T-cell (primary cell): Measurements from ENCODE around the gene ACAA2. TPM values are rescaled to one million over a fixed set of nuclear protein-coding genes. Genes with fewer than 3 reads are reported as not detected.

Experiments used
- ATAC-seq, 4 experiments: fragments of 200-7000 bp in 3 of 4; fragments of 150-1000 bp in 1 of 4; cut with Tn5 transposase; replicated peaks in 1 of 4; 1 replicate in 3 of 4; 2 replicates in 1 of 4; pipeline ENCODE4 v1.10.0; 2021; ENCODE audit warnings: moderate library complexity in 3 of 4, mild to moderate bottlenecking in 2 of 4, moderate number of reproducible peaks in 1 of 4
- CTCF ChIA-PET, 2 donors: fragments of 300-600 bp; sonication (Branson Sonifier 250); formaldehyde crosslinking; loops; one replicate each; lab custom pipeline; 2022; ENCODE audit warnings: antibody characterized with exemption in 2 of 2; lab: Charles Lee
- POLR2A ChIA-PET, 2 donors: fragments of 300-600 bp; sonication (Branson Sonifier 250); formaldehyde crosslinking; loops; one replicate each; lab custom pipeline; 2022; ENCODE audit warnings: antibody characterized with exemption in 2 of 2; lab: Charles Lee
- DNase-seq, 35 experiments: peaks; one replicate each; pipeline versions ENCODE4 v3.0.0 to v3.0.0-alpha.2; 2013 to 2023
- H3K27ac ChIP-seq: one replicate; pipeline ENCODE4 v1.5.1; 2013; ENCODE audit warnings: low read length
- H3K27me3 ChIP-seq, 2 experiments: replicated peaks in 1 of 2; 1 replicate in 1 of 2; 2 replicates in 1 of 2; pipeline versions ENCODE4 v1.6.1 to v1.7.0; 2013; ENCODE audit warnings: low read length in 1 of 2, mixed read lengths in 1 of 2; ENCODE audit not compliant: control insufficient read depth in 2 of 2, insufficient read depth in 2 of 2; ENCODE audit errors: extremely low read depth in 1 of 2
- H3K36me3 ChIP-seq, 2 donors: 1 replicate in 1 of 2; 2 replicates in 1 of 2; pipeline versions ENCODE4 v1.6.1 to v1.7.0; 2013; ENCODE audit warnings: low read length in 1 of 2; ENCODE audit not compliant: control insufficient read depth in 2 of 2, insufficient read depth in 1 of 2; ENCODE audit errors: extremely low read depth in 1 of 2
- H3K4me1 ChIP-seq, 2 experiments: 1 replicate in 1 of 2; 2 replicates in 1 of 2; pipeline versions ENCODE4 v1.6.1 to v1.7.0; 2013; ENCODE audit warnings: low read length in 2 of 2, mixed read lengths in 1 of 2; ENCODE audit not compliant: insufficient read depth in 2 of 2, control insufficient read depth in 1 of 2; ENCODE audit errors: extremely low read depth in 1 of 2
- H3K4me3 ChIP-seq, 2 donors: 1 replicate in 1 of 2; 2 replicates in 1 of 2; pipeline versions ENCODE4 v1.5.1 to v1.7.0; 2013; ENCODE audit warnings: mild to moderate bottlenecking in 2 of 2, low read length in 1 of 2, moderate library complexity in 1 of 2; ENCODE audit not compliant: control insufficient read depth in 1 of 2; ENCODE audit errors: extremely low read depth in 1 of 2
- H3K9me3 ChIP-seq: 2 replicates; pipeline ENCODE4 v1.7.0; 2013
- H3K27ac Mint-ChIP-seq, 2 donors: one replicate each; pipeline ENCODE4 v1.8.0; 2020 to 2021; ENCODE audit warnings: mild to moderate bottlenecking in 2 of 2, mixed read lengths in 2 of 2
- H3K27me3 Mint-ChIP-seq, 2 donors: one replicate each; pipeline ENCODE4 v1.8.0; 2021 to 2022; ENCODE audit warnings: mixed read lengths in 2 of 2
- H3K36me3 Mint-ChIP-seq: one replicate; pipeline ENCODE4 v1.8.0; 2021; ENCODE audit warnings: mixed read lengths
- H3K4me1 Mint-ChIP-seq, 3 donors: one replicate each; pipeline ENCODE4 v1.8.0; 2020 to 2022; ENCODE audit warnings: mixed read lengths in 3 of 3, mild to moderate bottlenecking in 1 of 3
- H3K4me3 Mint-ChIP-seq, 3 donors: one replicate each; pipeline ENCODE4 v1.8.0; 2020 to 2022; ENCODE audit warnings: mild to moderate bottlenecking in 3 of 3, mixed read lengths in 3 of 3, moderate library complexity in 3 of 3
- H3K9me3 Mint-ChIP-seq, 3 donors: one replicate each; pipeline ENCODE4 v1.8.0; 2020 to 2022; ENCODE audit warnings: mixed read lengths in 3 of 3
- WGBS: methylation state at CpG from one replicate; pipeline ENCODE4 v1.1.5; 2013; ENCODE audit warnings: missing lambda C conversion rate; ENCODE audit not compliant: insufficient coverage; 5-methylcytosine and 5-hydroxymethylcytosine counted together
- total RNA-seq, 35 experiments: library from RNA in 6 of 35; stranded (reverse) in 6 of 35; fragments of 120-200 nt in 1 of 35; gene quantifications; one replicate each; pipeline versions ENCODE4 v1.2.1 to v1.2.4 and lab custom pipeline; 2013 to 2026

Gene ACAA2
- total RNA-seq, 5 donors from 2014 or later (not counting 1 experiment from before 2014, with no cell fraction given), result 20.1 to 34.1 (median 28.3) TPM

- POLR2A ChIA-PET, result interaction anchor here in 1 of 2 donors (0.5 kb wide), 1 partner anchor 333 kb away, joined by 6 read pairs; no protein-coding TSS in a partner anchor
- DNase-seq (no peak), ATAC-seq (no peak)
- H3K27ac ChIP-seq, result peak overlapping the region; percentile 70
- no peaks in the 10 kb centered on the region for H3K27me3 ChIP-seq
- no peaks in the 10 kb centered on the region for H3K9me3 ChIP-seq
- CTCF ChIA-PET, result interaction anchor here (0.6 to 1.2 kb wide), 4 partner anchors 12 to 538 kb away, joined by 3 to 9 read pairs (median 4); no protein-coding TSS in a partner anchor
- peaks cover 67 to 74% (median 73%) of the 10 kb centered on the region in 3 donors for H3K4me1 Mint-ChIP-seq
- H3K4me3 ChIP-seq, result peak overlapping the region in 1 of 2 donors; percentile 26
- no peaks in the 10 kb centered on the region for H3K27me3 Mint-ChIP-seq
- no peaks in the 10 kb centered on the region for H3K36me3 ChIP-seq
- H3K36me3 Mint-ChIP-seq, result peaks cover 5% of the 10 kb centered on the region
- H3K9me3 Mint-ChIP-seq, result no peaks in the 10 kb centered on the region
- peaks cover 26 to 49% of the 10 kb centered on the region in 2 experiments for H3K4me1 ChIP-seq
- 62% methylated on average over 4 of the region's 5 CpGs for WGBS
- peak overlapping the region; percentile 88 to 93 for H3K27ac Mint-ChIP-seq
- H3K4me3 Mint-ChIP-seq, result peak overlapping the region in 2 of 3 donors; percentile 60 to 81
These were observed 5.8 kb upstream of the ACAA2 start for GRCh38 chr18:49819071-49819662.

- no CpG with 5 or more reads among the region's 5 CpGs for WGBS
- Mint-ChIP-seq H3K27ac (peak overlapping the region; percentile 65 to 93), H3K9me3 (no peaks in the 10 kb centered on the region), H3K36me3 (peaks cover 5% of the 10 kb centered on the region), H3K4me1 (peaks cover 69 to 79% (median 73%) of the 10 kb centered on the region in 3 donors), H3K4me3 (peak overlapping the region in 1 of 3 donors; percentile 81), H3K27me3 (no peaks in the 10 kb centered on the region)
- no peak for DNase-seq
- Histone ChIP-seq H3K27me3 (no peaks in the 10 kb centered on the region), H3K9me3 (no peaks in the 10 kb centered on the region), H3K36me3 (no peaks in the 10 kb centered on the region), H3K4me1 (peaks cover 26 to 51% of the 10 kb centered on the region in 2 experiments), H3K27ac (no peak overlapping the region), H3K4me3 (no peak overlapping the region)
- no peak for ATAC-seq
- CTCF ChIA-PET, result no interaction called here
- POLR2A ChIA-PET, result no interaction called here
These were observed 4.6 kb upstream of the ACAA2 start for GRCh38 chr18:49817947-49818346.

GRCh38 chr18:49815927-49816326 lies 2.6 kb upstream of the ACAA2 start:
- H3K27me3 ChIP-seq, result no peaks in the 10 kb centered on the region

GRCh38 chr18:49814147-49814499 lies 790 bp upstream of the ACAA2 start:
- WGBS, result 0% methylated on average over 24 of the region's 24 CpGs
- H3K4me1 Mint-ChIP-seq, result peaks cover 63 to 69% (median 64%) of the 10 kb centered on the region in 3 donors
- H3K4me1 ChIP-seq, result peaks cover 15 to 40% of the 10 kb centered on the region in 2 experiments

More at GRCh38 chr18:49815927-49816326, 2.6 kb upstream of the ACAA2 start:
- WGBS, result no CpG with 5 or more reads among the region's 4 CpGs
- H3K27me3 Mint-ChIP-seq, result no peaks in the 10 kb centered on the region
- H3K27ac ChIP-seq, result no peak overlapping the region
- H3K27ac Mint-ChIP-seq, result peak overlapping the region in 1 of 2 donors; percentile 23
- peaks cover 77 to 82% (median 78%) of the 10 kb centered on the region in 3 donors for H3K4me1 Mint-ChIP-seq
- H3K4me3 Mint-ChIP-seq, result peak overlapping the region in 2 of 3 donors; percentile 95 to 99
- no peaks in the 10 kb centered on the region for H3K36me3 ChIP-seq
- peaks cover 31 to 58% of the 10 kb centered on the region in 2 experiments for H3K4me1 ChIP-seq
- no peaks in the 10 kb centered on the region for H3K9me3 ChIP-seq
- no peaks in the 10 kb centered on the region for H3K36me3 Mint-ChIP-seq
- ChIA-PET POLR2A (no interaction called here), CTCF (no interaction called here)
- H3K9me3 Mint-ChIP-seq, result no peaks in the 10 kb centered on the region
- no peak for ATAC-seq
- H3K4me3 ChIP-seq, result no peak overlapping the region
- no peak for DNase-seq

GRCh38 chr18:49813069-49813318 lies 339 bp downstream of the ACAA2 start:
- Histone ChIP-seq H3K27me3 (no peaks in the 10 kb centered on the region), H3K27ac (peak overlapping the region; percentile 92), H3K4me3 (peak overlapping the region; percentile 89 to 91), H3K36me3 (no peaks in the 10 kb centered on the region), H3K9me3 (no peaks in the 10 kb centered on the region), H3K4me1 (peaks cover 11 to 30% of the 10 kb centered on the region in 2 experiments)
- H3K27ac Mint-ChIP-seq, result peak overlapping the region; percentile 97
- H3K4me1 Mint-ChIP-seq, result peaks cover 53 to 63% (median 53%) of the 10 kb centered on the region in 3 donors
- H3K27me3 Mint-ChIP-seq, result no peaks in the 10 kb centered on the region
- CTCF ChIA-PET, result no interaction called here
- peak in 2 of 4 experiments; percentile 1 for ATAC-seq
- DNase-seq, result peak in 1 of 35 experiments; percentile 13
- POLR2A ChIA-PET, result no interaction called here
- peaks cover 21% of the 10 kb centered on the region for H3K36me3 Mint-ChIP-seq
- WGBS, result under 1% methylated on average over 12 of the region's 17 CpGs
- H3K4me3 Mint-ChIP-seq, result peak overlapping the region; percentile 91 to 99 (median 95)
- H3K9me3 Mint-ChIP-seq, result peaks cover 0 to 19% (median 11%) of the 10 kb centered on the region in 3 donors

More at GRCh38 chr18:49814147-49814499, 790 bp upstream of the ACAA2 start:
- peak in 15 of 35 experiments; percentile 1 to 32 (median 13) for DNase-seq
- no peaks in the 10 kb centered on the region for H3K9me3 ChIP-seq
- ATAC-seq, result peak; percentile 31 to 45 (median 42)
- peak overlapping the region; percentile 91 to 99 (median 95) for H3K4me3 Mint-ChIP-seq
- H3K36me3 Mint-ChIP-seq, result peaks cover 12% of the 10 kb centered on the region
- H3K27ac Mint-ChIP-seq, result peak overlapping the region; percentile 97
- no peaks in the 10 kb centered on the region for H3K27me3 ChIP-seq
- ChIA-PET POLR2A (interaction anchor here (0.6 kb wide), 2 partner anchors 9 to 328 kb away, joined by 5 to 8 read pairs; no protein-coding TSS in a partner anchor), CTCF (no interaction called here)
- no peaks in the 10 kb centered on the region for H3K27me3 Mint-ChIP-seq
- peaks cover 0 to 8% (median 8%) of the 10 kb centered on the region in 3 donors for H3K9me3 Mint-ChIP-seq
- H3K36me3 ChIP-seq, result no peaks in the 10 kb centered on the region
- H3K27ac ChIP-seq, result peak overlapping the region; percentile 77
- peak overlapping the region; percentile 89 to 91 for H3K4me3 ChIP-seq

- peaks cover 26% of the 10 kb centered on the region for H3K36me3 Mint-ChIP-seq
- peaks cover 0 to 21% (median 11%) of the 10 kb centered on the region in 3 donors for H3K9me3 Mint-ChIP-seq
- peak overlapping the region; percentile 91 to 99 (median 95) for H3K4me3 Mint-ChIP-seq
- H3K27me3 Mint-ChIP-seq, result no peaks in the 10 kb centered on the region
- 72% methylated on average over 10 of the region's 13 CpGs for WGBS
- Histone ChIP-seq H3K27ac (peak overlapping the region; percentile 92), H3K4me1 (peaks cover 8 to 25% of the 10 kb centered on the region in 2 experiments), H3K27me3 (no peaks in the 10 kb centered on the region), H3K4me3 (peak overlapping the region; percentile 89 to 91), H3K36me3 (no peaks in the 10 kb centered on the region), H3K9me3 (no peaks in the 10 kb centered on the region)
- ATAC-seq (peak in 1 of 4 experiments; percentile 1), DNase-seq (peak in 1 of 35 experiments; percentile 10)
- peak overlapping the region; percentile 97 for H3K27ac Mint-ChIP-seq
- peaks cover 48 to 61% (median 50%) of the 10 kb centered on the region in 3 donors for H3K4me1 Mint-ChIP-seq
- ChIA-PET POLR2A (no interaction called here), CTCF (no interaction called here)
These were observed 856 bp downstream of the ACAA2 start for GRCh38 chr18:49812286-49813068.
